HG03378 (cell line): ENCODE results near the gene LONRF2.
"Not testable (repeated sequence)": the region's sequence is repeated elsewhere in the genome, so short reads cannot be mapped to it uniquely, and the experiment has no call there.

ENCODE experiments used
- ATAC-seq: cut with Tn5 transposase; IDR thresholded peaks from one replicate; pipeline ENCODE4 v1.9.1; 2021; ENCODE audit warnings: mild to moderate bottlenecking, moderate library complexity; ENCODE audit not compliant: unreplicated experiment

Gene LONRF2

DNA sequence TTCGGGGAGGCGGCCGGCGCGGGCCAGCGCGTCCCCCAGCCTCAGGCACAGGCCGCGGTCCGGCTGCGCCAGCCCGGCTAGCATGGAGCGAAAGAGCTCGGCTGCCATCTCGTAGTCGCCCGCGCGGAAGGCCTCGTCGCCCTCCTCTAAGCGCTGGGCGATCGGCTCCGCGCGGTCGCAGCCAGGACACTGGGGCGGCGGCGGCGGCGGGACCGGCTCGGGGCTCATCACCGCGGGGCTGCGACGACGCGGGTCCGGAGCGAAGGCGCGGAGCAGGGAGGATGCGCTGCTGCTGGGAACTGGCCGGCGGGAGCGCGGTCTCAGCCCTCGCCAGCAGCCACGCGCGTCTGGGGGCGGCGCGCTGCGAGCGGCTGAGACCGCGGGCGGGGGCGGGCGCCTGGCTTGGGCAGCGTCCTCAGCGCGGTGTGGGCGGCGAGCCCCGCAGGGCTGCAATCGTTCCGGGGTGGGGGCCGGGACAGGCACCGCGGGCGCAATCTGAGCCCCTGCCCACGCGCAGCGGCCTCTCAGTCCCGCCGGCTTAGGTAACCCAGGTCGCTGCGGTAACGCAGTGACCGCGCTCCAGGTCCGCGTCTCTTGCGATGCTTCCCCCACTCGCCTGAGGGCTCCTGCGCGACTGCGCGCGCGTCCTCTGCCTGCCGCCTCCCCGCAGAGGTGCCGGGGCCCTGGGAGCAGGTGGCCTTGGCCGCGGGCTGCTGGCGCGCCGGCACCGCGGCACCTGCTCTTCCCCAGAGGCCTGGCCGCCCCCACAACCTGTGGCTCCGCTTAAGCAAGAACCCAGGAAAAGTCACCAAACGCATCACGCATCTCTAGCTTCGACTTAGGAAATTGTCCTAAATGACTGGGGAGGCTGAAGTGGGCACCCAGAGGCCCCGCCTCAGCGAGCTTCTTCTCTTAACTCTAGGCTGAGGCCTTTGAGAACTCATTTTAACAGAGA is at the start of gene LONRF2:
LONRF2 (minus strand) TSS at position 636 of the 955 bp plus-strand sequence; CDS start at position 228, 408 bp downstream.
- ATAC-seq: no peak

- ATAC-seq: no peak
Observed at GRCh38 chr2:100367163-100367562, 44.9 kb upstream of the LONRF2 start.

DNA sequence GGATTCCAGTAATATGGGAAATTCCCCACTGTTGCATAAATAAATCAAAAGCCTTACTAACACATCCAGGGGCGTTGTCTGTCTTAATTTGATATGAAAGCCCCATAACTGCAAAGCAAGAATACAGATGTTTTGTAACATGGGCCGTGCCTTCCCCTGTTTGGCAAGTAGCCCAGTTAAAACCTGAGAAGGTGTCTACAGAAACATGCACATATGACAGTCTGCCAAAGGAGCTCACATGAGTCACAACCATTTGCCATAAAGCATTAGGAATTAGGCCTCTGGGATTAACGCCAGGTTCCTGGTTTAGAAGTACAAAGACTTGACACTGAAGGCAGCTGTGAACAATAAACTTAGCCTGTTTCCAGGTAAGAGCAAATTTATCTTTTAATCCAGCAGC is 43.1 kb upstream of the LONRF2 start:
- no peak for ATAC-seq

DNA sequence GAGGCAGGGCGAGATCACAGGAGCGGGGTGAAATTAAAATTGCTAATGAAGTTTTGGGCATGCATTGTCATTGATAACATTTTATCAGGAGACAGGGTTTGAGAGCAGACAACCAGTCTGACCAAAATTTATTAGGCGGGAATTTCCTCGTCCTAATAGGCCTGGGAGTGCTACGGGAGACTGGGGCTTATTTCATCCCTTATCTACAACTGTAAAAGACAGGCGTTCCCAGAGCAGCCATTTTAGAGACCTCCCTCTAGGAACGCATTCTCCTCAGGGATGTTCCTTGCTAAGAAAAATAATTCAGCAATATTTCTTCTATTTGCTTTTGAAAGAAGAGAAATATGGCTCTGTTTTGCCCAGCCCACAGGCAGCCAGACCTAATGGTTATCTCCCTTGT is 40.0 kb upstream of the LONRF2 start:
- not testable (repeated sequence) for ATAC-seq

- no peak for ATAC-seq
Observed at GRCh38 chr2:100359576-100359975, 37.3 kb upstream of the LONRF2 start.

- ATAC-seq: no peak
Observed at GRCh38 chr2:100358554-100358953, 36.3 kb upstream of the LONRF2 start.

- ATAC-seq: no peak
Observed at GRCh38 chr2:100352521-100352920, 30.2 kb upstream of the LONRF2 start.

- no peak for ATAC-seq
Observed at GRCh38 chr2:100350661-100351185, 28.4 kb upstream of the LONRF2 start.

- ATAC-seq: not testable (repeated sequence)
Observed at GRCh38 chr2:100345144-100345543, 22.8 kb upstream of the LONRF2 start.

- no peak for ATAC-seq
Observed at GRCh38 chr2:100344433-100344832, 22.1 kb upstream of the LONRF2 start.

- not testable (repeated sequence) for ATAC-seq
Observed at GRCh38 chr2:100342466-100342865, 20.2 kb upstream of the LONRF2 start.

DNA sequence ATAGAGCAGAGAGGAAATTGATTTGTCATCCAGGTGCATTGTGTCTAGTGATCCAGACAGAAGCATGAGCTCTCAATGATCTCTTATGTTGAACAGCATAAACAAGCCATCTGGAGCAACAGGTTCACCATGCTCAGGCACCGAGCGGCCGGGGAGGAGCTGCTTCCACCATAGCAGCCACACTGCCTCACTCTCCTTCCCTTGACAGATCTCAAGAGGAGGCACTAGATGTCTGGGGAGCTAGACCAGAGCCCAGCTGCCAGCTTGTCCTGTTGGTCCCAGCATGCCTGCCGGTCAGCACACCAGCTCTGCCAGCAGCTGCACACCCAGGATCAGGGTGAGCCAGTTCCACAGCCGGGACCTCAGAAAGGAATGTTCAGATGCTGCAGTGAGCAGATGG is 17.5 kb upstream of the LONRF2 start:
- no peak for ATAC-seq

DNA sequence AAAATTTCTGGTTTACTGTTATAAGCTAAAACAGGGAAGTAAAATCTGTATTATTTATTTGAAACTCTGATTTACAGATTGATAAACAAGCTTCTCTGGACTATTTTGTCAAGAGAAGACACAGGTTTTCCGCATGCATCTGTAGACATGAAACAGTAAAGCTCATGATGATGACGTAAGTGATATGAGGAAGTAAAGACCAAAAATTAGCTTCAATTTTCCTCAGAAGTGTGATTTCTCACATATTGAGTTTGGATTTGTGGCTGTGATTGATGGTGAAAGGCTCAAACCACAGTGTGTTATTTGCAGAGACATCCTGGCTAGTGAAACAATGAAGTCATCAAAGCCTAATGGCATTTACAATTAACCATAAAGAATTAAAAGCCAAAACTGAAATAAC is 12.6 kb upstream of the LONRF2 start:
- ATAC-seq: no peak

GRCh38 chr2:100327742-100328141 is 5.4 kb upstream of the LONRF2 start:
- ATAC-seq: no peak

DNA sequence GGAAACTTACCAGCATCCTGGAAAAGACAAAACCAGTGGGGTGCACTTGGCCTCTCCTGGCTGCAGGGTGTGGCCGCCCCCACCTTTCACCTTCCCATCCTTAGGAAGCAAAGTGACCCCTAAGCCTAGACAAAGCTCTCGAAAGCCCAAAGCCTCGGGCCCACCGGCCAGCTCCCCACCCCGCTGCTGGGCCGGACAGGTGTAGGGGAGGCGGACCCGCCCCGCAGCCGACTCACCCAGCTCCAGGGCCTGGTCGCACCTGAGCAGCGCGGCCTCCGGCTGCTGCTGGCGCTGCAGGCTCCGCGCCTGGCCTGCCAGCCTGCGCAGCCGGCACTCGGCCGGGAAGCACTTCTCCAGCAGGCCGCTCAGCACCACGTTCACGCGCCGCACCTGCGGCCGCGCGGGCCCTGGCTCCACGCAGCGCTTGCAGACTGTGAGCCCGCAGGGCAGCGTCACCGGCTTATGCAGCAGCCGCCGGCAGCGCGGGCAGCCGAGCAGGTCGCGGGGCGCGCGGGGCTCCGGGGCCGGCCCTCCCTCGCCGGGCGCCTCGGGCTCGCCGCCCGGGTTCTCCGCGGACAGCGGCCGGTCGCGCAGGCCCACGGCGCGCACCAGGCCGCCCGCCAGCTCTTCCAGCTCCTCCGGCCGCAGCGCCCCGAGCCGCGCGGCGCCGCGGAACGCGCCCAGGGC is 979 bp downstream of the LONRF2 start:
- ATAC-seq: no peak

GRCh38 chr2:100320547-100321178 is 1.6 kb downstream of the LONRF2 start:
- no peak for ATAC-seq

GRCh38 chr2:100317634-100318033 is 4.7 kb downstream of the LONRF2 start:
- ATAC-seq: no peak

DNA sequence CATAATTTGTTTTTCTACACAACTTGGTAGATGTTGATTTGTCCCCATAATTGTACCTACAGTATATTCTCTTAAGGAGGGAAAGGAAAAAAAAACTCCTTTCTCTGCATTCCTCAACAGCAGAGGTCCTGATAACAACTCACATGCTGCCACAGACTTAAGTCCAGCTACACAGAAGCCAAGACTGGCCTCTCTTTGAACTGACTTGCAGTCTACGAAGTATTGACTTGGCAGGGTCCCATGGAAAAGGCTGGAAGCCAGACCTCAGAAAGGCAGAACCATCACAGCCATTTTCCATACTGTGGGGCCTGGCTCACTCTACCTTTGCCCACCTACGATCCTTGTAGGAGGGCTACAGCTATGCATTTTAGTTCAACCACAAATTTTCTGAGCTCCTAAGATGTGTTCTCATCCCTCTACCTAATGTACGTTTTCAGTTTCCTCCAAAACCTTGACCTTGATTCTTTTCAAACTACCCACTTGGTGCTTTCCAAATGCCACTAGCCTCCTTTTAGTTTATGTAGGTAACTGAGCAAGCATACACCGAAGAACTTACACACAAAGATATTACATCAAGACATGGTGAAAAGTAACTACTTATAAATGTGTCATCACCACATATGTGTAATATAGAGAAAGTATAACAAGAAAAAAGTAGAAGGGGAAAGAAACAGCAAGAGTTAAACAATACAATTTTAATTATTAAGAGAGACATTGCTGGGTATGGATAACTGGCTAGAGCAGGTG is 12.2 kb downstream of the LONRF2 start:
- no peak for ATAC-seq

- no peak for ATAC-seq
Observed at GRCh38 chr2:100309311-100309710, 13.0 kb downstream of the LONRF2 start.

GRCh38 chr2:100303744-100304143 is 18.6 kb downstream of the LONRF2 start:
- no peak for ATAC-seq

- no peak for ATAC-seq
Observed at GRCh38 chr2:100302585-100302892, 19.8 kb downstream of the LONRF2 start.
